Breast epithelium (tissue), 4 donors: ENCODE measurements around the gene GHRHR. TPM values are rescaled to one million over a fixed set of nuclear protein-coding genes. Genes with fewer than 3 reads are reported as not detected.
A peak's percentile ranks its signal among the peaks of the same experiment; 100 is the strongest.

Experiments
- DNase-seq, 2 donors: peaks; one replicate each; pipeline ENCODE4 v3.0.0-alpha.2; 2019; ENCODE audit warnings: low spot score in 2 of 2
- H3K27ac ChIP-seq, 2 donors: fragments of 200-600 bp; sonication (generic) in 1 of 2; one replicate each; pipeline ENCODE4 v1.5.1; 2016 to 2019; ENCODE audit warnings: mild to moderate bottlenecking in 1 of 2
- H3K27me3 ChIP-seq, 2 donors: fragments of 200-600 bp; sonication (generic) in 1 of 2; one replicate each; pipeline versions ENCODE4 v1.5.1 to v1.6.0; 2017 to 2019; ENCODE audit warnings: control low read depth in 1 of 2, mild to moderate bottlenecking in 1 of 2
- H3K36me3 ChIP-seq: fragments of 200-600 bp; one replicate; pipeline ENCODE4 v1.5.1; 2019
- H3K4me1 ChIP-seq, 2 donors: fragments of 200-600 bp; sonication (generic); one replicate each; pipeline ENCODE4 v1.5.1; 2016 to 2019; ENCODE audit warnings: control low read depth in 1 of 2
- H3K4me3 ChIP-seq, 3 donors: fragments of 200-600 bp; sonication (generic); 1 replicate in 2 of 3; 2 replicates in 1 of 3; pipeline ENCODE4 v1.5.1; 2016 to 2019; ENCODE audit warnings: mild to moderate bottlenecking in 3 of 3, moderate library complexity in 2 of 3
- H3K9me3 ChIP-seq, 2 donors: fragments of 200-600 bp; sonication (generic) in 1 of 2; one replicate each; pipeline ENCODE4 v1.5.1; 2016 to 2019; ENCODE audit warnings: control low read depth in 1 of 2
- POLR2A ChIP-seq: fragments of 450-650 bp; IDR thresholded peaks from one replicate; pipeline ENCODE4 v1.6.1; 2016; ENCODE audit warnings: antibody characterized with exemption, mild to moderate bottlenecking, moderate library complexity
- POLR2AphosphoS5 ChIP-seq, 3 donors: sonication (generic); formaldehyde crosslinking; IDR thresholded peaks; one replicate each; pipeline ENCODE4 v1.6.1; 2017; ENCODE audit warnings: antibody characterized with exemption in 3 of 3
- intact Hi-C: fragments of 100-400 bp; cut with DNase I; formaldehyde crosslinking; loops from one replicate; pipeline ENCODE4 v1.15.1; 2023; ENCODE audit warnings: low total_unique reads
- total RNA-seq, 3 donors: library from RNA; depleted of rRNA; stranded (reverse); fragments of >200 nt; gene quantifications; one replicate each; pipeline ENCODE4 v1.1.0, GENCODE V29; 2016
- TF ChIP-seq, protein P1 (sequence below), 3 donors: fragments of 450-650 bp; IDR thresholded peaks; one replicate each; pipeline ENCODE4 v1.5.1; 2016 to 2017; ENCODE audit warnings: antibody characterized with exemption in 3 of 3, mild to moderate bottlenecking in 3 of 3, moderate library complexity in 3 of 3

GHRHR gene
- total RNA-seq, result not detected

DNA sequence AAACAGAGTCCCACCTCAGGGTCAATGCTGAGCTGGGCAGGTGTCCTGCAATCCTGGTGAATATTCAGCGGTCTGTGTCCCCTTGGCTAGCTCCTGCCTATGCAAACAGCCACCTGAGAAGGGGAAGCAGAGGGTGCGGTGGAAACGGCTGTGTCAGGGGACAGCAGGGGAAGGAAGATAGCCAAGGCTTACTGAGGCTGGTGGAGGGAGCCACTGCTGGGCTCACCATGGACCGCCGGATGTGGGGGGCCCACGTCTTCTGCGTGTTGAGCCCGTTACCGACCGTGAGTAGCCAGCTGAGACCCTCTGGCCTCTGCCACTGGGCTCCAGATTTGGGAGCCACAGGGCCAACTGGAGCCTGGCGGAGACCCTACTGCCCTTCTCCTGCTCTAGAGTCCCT lies at the start of gene GHRHR:
Gene GHRHR, plus strand, starts transcription at position 112 of the 400 bp plus-strand sequence. Its CDS starts 116 bp downstream, at position 228.
- Histone ChIP-seq H3K9me3 (no peaks in the 10 kb centered on the region), H3K27ac (no peak within 1 kb of the TSS), H3K4me1 (no peaks in the 10 kb centered on the region), H3K27me3 (no peaks in the 10 kb centered on the region), H3K4me3 (no peak within 1 kb of the TSS), H3K36me3 (no peaks in the 10 kb centered on the region)
- no peak for DNase-seq
- TF ChIP-seq POLR2A (no peak), POLR2AphosphoS5 (IDR thresholded peaks at IDR 0.05) (no peak)
- TF ChIP-seq, protein P1, sequence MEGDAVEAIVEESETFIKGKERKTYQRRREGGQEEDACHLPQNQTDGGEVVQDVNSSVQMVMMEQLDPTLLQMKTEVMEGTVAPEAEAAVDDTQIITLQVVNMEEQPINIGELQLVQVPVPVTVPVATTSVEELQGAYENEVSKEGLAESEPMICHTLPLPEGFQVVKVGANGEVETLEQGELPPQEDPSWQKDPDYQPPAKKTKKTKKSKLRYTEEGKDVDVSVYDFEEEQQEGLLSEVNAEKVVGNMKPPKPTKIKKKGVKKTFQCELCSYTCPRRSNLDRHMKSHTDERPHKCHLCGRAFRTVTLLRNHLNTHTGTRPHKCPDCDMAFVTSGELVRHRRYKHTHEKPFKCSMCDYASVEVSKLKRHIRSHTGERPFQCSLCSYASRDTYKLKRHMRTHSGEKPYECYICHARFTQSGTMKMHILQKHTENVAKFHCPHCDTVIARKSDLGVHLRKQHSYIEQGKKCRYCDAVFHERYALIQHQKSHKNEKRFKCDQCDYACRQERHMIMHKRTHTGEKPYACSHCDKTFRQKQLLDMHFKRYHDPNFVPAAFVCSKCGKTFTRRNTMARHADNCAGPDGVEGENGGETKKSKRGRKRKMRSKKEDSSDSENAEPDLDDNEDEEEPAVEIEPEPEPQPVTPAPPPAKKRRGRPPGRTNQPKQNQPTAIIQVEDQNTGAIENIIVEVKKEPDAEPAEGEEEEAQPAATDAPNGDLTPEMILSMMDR (IDR thresholded peaks at IDR 0.05), result no peak
- intact Hi-C loops, result no loop called here

DNA sequence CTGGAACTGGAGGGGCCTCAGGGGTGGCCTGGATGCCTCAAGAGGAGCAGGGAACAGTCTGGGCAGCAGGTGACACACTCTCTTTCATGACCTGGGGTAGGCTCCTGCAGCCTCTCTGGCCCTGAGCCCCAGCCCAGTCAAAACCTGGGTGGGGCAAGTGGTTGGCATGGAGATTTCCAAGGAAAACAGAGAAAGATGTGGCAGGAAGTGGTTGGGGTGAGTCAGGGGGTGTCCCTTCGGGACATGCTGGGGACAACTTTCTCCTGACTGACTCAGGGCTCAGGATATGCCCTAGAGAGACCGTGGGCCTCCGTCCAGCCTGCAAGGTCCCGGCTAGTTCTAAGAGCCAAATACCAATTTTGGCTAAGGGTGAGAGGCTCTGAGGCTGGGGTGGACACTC lies 49.2 kb upstream of the GHRHR start:
- TF ChIP-seq POLR2AphosphoS5 (IDR thresholded peaks at IDR 0.05), result no peak
- intact Hi-C loops, result loop anchor here (10.0 kb wide), 1 partner anchor 100 kb away; no protein-coding TSS in a partner anchor
- Histone ChIP-seq H3K4me1 (peaks cover 3 to 7% of the 10 kb centered on the region in 2 donors), H3K27ac (peak overlapping the region; percentile 30 to 40), H3K27me3 (no peaks in the 10 kb centered on the region), H3K4me3 (peak overlapping the region; percentile 45 to 55 (median 46)), H3K9me3 (no peaks in the 10 kb centered on the region), H3K36me3 (no peaks in the 10 kb centered on the region)
- no peak for DNase-seq

DNA sequence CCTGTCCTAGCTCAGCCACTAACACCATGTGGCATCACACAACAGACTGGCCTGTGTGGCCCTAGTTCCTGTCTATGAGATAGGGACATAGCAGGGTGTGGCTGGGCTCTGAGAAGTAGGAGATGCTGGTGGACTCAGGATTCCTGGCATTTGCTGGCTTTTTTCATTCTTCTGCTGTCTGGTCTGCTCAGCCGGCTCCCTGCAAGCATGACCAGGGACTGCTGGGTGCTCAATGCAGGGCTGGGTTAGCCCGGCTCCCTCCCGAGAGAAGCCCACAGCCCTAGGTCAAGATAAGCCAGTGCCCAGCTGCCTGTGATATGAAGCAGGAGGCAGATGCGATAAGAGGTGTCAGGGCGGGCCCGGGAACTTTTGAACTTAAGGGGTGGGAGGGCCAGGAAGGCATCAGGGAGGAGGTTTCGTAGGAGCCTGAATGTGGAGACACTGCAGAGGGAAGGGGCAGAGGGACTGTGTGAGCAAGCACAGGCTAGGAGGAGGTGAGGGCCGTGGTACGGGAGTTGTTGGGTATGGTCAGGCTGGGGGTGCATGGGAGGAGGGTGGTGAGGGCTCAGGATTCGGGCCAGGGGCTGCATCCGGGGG lies 48.6 kb upstream of the GHRHR start:
- peak overlapping the region; percentile 45 to 55 (median 46) for H3K4me3 ChIP-seq
- no peaks in the 10 kb centered on the region for H3K27me3 ChIP-seq
- peaks cover 2 to 7% of the 10 kb centered on the region in 2 donors for H3K4me1 ChIP-seq
- no peaks in the 10 kb centered on the region for H3K9me3 ChIP-seq
- DNase-seq, result no peak
- intact Hi-C loops, result loop anchor here (10.0 kb wide), 1 partner anchor 100 kb away; no protein-coding TSS in a partner anchor
- TF ChIP-seq, protein P1 (IDR thresholded peaks at IDR 0.05), result no peak
- TF ChIP-seq POLR2AphosphoS5 (IDR thresholded peaks at IDR 0.05), result no peak
- peak overlapping the region; percentile 30 to 40 for H3K27ac ChIP-seq
- H3K36me3 ChIP-seq, result no peaks in the 10 kb centered on the region

DNA sequence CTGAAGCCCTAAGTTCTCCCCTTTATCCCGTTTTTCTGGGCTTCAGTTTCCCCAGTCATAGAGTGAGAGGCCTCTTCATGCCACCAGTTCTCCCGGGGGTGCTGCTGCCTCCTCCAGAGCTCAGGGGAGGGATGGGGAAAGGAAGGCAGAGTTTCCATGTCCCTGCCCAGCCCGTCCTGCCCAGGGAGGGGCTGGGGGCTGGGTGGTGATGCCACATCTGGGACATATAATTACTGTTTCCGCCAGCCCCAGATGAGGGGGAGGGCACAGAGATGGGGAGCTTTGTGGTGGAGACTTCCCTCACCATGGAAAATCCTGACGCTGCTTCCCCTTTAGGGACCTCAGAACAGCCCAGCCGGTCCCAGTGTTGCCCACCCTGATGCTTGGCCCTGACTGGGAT lies 48.0 kb upstream of the GHRHR start:
- no peaks in the 10 kb centered on the region for H3K9me3 ChIP-seq
- intact Hi-C loops, result loop anchor here (10.0 kb wide), 1 partner anchor 101 kb away; no protein-coding TSS in a partner anchor
- peaks cover 0 to 7% of the 10 kb centered on the region in 2 donors for H3K4me1 ChIP-seq
- peak overlapping the region; percentile 45 to 55 (median 46) for H3K4me3 ChIP-seq
- peak overlapping the region in 1 of 2 donors; percentile 30 for H3K27ac ChIP-seq
- DNase-seq, result no peak
- TF ChIP-seq, protein P1 (IDR thresholded peaks at IDR 0.05), result no peak
- no peak for TF ChIP-seq POLR2A
- TF ChIP-seq POLR2AphosphoS5 (IDR thresholded peaks at IDR 0.05), result no peak
- H3K36me3 ChIP-seq, result no peaks in the 10 kb centered on the region
- H3K27me3 ChIP-seq, result no peaks in the 10 kb centered on the region

DNA sequence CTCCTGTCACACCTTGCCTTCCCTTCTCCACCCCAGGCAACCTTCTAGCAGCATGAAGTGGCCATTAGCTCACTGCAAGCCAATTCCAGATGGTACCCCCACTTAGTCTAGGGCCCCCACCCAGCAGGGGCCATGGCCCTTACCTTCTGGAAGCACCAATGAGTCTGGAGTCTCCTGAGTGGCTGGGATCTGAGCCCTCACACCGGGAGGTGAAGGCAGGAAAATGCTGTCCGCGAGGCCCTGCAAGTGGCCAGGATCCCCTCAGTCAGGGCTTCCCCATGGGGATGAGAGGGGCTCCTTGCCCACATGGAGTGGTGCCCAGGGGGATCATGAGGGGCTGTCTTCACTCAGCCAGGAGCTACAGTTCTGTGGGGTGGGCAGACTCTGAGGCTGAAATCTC lies 47.5 kb upstream of the GHRHR start:
- peaks cover 0 to 2% of the 10 kb centered on the region in 2 donors for H3K4me1 ChIP-seq
- H3K27ac ChIP-seq, result peak overlapping the region in 1 of 2 donors; percentile 30
- H3K9me3 ChIP-seq, result no peaks in the 10 kb centered on the region
- no peaks in the 10 kb centered on the region for H3K27me3 ChIP-seq
- H3K36me3 ChIP-seq, result no peaks in the 10 kb centered on the region
- TF ChIP-seq, protein P1 (IDR thresholded peaks at IDR 0.05), result no peak
- TF ChIP-seq POLR2A (no peak), POLR2AphosphoS5 (IDR thresholded peaks at IDR 0.05) (no peak)
- no peak for DNase-seq
- intact Hi-C loops, result loop anchor here (10.0 kb wide), 1 partner anchor 101 kb away; no protein-coding TSS in a partner anchor
- peak overlapping the region; percentile 12 to 46 (median 13) for H3K4me3 ChIP-seq
